ENCODE data around the gene SP100.
"Not testable (repeated sequence)": the region's sequence is repeated elsewhere in the genome, so short reads cannot be mapped to it uniquely, and the experiment has no call there.

SP100 gene

DNA sequence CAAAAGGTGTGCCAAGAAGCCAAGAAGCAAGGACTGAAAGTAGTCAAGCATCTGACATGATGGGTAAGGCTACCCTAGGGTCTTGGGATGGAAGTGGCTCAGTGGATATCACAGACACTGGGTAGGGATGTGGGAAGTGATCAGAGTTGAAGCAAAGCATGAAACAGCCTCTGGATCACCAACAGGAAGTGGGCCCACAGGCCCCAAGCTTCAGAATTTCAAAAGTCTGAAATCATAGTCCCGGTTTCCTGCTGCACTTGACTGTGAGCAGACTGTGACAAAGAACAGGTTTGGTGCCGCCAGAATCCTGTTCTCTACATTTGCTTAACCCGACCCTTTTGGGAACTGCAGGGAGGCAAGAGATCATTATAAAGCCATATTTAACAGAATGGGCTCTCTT lies 57.4 kb downstream of the SP100 start:
- H3K4me3 ChIP-seq (ENCODE audit: low read length) = no peak overlapping the region
- DNase-seq (ENCODE audit: low read depth) = no peak
- H3K36me3 ChIP-seq (ENCODE audit: control insufficient read depth, insufficient read depth, low read length, severe bottlenecking) = peaks cover 57% of the 10 kb centered on the region
- H3K9me3 ChIP-seq (ENCODE audit: control insufficient read depth, low read length) = peaks cover 11% of the 10 kb centered on the region
- peaks cover 6% of the 10 kb centered on the region for H3K4me1 ChIP-seq (ENCODE audit: control insufficient read depth, insufficient read depth, low read length)
- H3K27me3 ChIP-seq (replicated peaks; ENCODE audit: control insufficient read depth, insufficient read depth, low read length) = no peaks in the 10 kb centered on the region
- H3K9ac ChIP-seq (ENCODE audit: low read length) = no peak overlapping the region

DNA sequence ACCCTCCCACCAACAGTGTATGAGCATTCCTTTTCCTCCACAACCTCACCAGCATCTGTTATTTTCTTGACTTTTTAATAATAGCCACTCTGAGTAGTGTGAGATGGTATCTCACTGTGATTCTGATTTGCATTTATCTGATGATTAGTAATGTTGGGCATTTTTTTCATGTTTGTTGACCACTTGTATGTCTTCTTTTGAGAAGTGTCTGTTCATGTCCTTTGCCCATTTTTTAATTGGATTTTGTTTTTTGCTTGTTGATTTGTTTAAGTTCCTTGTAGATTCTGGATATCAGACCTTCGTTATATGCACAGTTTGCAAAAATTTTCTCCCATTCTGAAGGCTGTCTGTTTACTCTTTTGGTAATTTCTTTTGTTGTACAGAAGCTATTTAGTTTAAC lies 59.1 kb downstream of the SP100 start:
- no peaks in the 10 kb centered on the region for H3K27me3 ChIP-seq (replicated peaks; ENCODE audit: control insufficient read depth, insufficient read depth, low read length)
- no peak for DNase-seq (ENCODE audit: low read depth)
- H3K9ac ChIP-seq (ENCODE audit: low read length) = no peak overlapping the region
- H3K4me3 ChIP-seq (ENCODE audit: low read length) = no peak overlapping the region
- H3K9me3 ChIP-seq (ENCODE audit: control insufficient read depth, low read length) = peaks cover 11% of the 10 kb centered on the region
- H3K36me3 ChIP-seq (ENCODE audit: control insufficient read depth, insufficient read depth, low read length, severe bottlenecking) = peaks cover 50% of the 10 kb centered on the region
- peaks cover 6% of the 10 kb centered on the region for H3K4me1 ChIP-seq (ENCODE audit: control insufficient read depth, insufficient read depth, low read length)

DNA sequence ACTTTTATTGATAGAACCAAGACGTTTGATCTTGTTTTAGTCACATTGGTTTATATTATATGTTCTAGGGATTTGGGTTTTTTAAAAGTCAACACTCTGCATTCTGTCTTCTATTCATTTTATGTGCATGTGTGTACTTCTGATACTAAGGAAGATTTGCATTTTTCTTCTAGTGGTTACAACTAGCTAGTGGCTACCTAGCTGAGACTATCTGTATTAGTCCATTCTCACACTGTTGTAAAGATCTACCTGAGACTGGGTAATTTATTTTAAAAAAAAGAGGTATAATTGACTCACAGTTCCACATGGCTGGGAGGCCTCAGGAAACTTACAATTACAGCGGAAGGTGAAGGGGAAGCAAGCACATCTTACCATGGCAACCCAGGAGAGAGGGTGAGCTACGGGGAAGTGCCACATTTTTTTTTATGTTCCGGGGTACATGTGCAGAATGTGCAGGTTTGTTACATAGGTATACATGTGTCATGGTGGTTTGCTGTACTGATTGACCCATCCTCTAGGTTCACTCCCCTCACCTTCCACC lies 69.9 kb downstream of the SP100 start:
- Histone ChIP-seq H3K4me1 (ENCODE audit: control insufficient read depth, insufficient read depth, low read length) (no peaks in the 10 kb centered on the region), H3K4me3 (ENCODE audit: low read length) (no peak overlapping the region), H3K9me3 (ENCODE audit: control insufficient read depth, low read length) (peaks cover 13% of the 10 kb centered on the region), H3K36me3 (ENCODE audit: control insufficient read depth, insufficient read depth, low read length, severe bottlenecking) (peaks cover 43% of the 10 kb centered on the region), H3K9ac (ENCODE audit: low read length) (no peak overlapping the region), H3K27me3 (replicated peaks; ENCODE audit: control insufficient read depth, insufficient read depth, low read length) (no peaks in the 10 kb centered on the region)
- DNase-seq (ENCODE audit: low read depth) = no peak

DNA sequence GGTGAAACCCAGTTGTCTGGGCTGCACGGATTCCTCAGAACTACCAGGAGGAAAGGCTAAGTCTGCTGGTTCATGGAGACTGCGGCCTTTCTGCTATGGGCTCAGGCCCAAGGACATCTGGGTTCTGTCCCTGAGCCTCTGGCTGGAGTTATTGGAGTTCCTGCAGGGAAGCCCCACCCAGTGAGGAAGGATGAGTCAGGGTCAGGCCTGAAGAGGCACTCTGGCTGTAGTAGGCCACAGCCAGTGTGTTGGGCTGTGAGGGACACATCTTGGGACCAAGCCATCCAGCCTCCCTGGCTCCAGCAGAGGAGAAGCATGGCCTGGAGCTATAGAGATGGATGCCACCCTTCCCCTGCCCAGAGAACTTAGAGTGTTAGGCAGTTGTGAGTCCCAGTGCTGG lies 75.2 kb downstream of the SP100 start:
- H3K9ac ChIP-seq (ENCODE audit: low read length); H3K4me3 ChIP-seq (ENCODE audit: low read length); H3K4me1 ChIP-seq (ENCODE audit: control insufficient read depth, insufficient read depth, low read length); DNase-seq (ENCODE audit: low read depth); H3K27me3 ChIP-seq (replicated peaks; ENCODE audit: control insufficient read depth, insufficient read depth, low read length): not testable (repeated sequence)
- Histone ChIP-seq H3K9me3 (ENCODE audit: control insufficient read depth, low read length) (peaks cover 16% of the 10 kb centered on the region), H3K36me3 (ENCODE audit: control insufficient read depth, insufficient read depth, low read length, severe bottlenecking) (peaks cover 57% of the 10 kb centered on the region)

DNA sequence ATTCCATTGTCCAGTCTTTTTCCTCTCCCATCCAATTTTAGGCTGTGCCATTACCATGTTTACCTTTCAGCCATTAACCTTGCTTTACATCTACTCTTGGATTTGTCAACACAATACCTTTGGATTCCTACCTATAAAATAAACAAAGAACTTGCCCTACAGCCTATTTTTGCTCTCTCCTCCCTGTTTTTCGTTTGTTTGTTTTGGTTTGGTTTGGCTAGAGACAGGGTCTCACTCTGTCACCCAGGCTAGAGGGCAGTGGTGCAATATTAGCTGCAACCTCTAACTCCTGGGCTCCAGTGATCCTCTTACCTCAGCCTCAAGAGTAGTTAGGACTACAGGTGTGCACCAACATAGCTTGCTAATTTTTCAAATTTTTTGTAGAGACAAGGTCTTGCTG lies 76.1 kb downstream of the SP100 start:
- Histone ChIP-seq H3K36me3 (ENCODE audit: control insufficient read depth, insufficient read depth, low read length, severe bottlenecking) (peaks cover 60% of the 10 kb centered on the region), H3K27me3 (replicated peaks; ENCODE audit: control insufficient read depth, insufficient read depth, low read length) (no peaks in the 10 kb centered on the region), H3K4me3 (ENCODE audit: low read length) (no peak overlapping the region), H3K4me1 (ENCODE audit: control insufficient read depth, insufficient read depth, low read length) (no peaks in the 10 kb centered on the region), H3K9ac (ENCODE audit: low read length) (no peak overlapping the region), H3K9me3 (ENCODE audit: control insufficient read depth, low read length) (peaks cover 16% of the 10 kb centered on the region)
- DNase-seq (ENCODE audit: low read depth) = no peak

DNA sequence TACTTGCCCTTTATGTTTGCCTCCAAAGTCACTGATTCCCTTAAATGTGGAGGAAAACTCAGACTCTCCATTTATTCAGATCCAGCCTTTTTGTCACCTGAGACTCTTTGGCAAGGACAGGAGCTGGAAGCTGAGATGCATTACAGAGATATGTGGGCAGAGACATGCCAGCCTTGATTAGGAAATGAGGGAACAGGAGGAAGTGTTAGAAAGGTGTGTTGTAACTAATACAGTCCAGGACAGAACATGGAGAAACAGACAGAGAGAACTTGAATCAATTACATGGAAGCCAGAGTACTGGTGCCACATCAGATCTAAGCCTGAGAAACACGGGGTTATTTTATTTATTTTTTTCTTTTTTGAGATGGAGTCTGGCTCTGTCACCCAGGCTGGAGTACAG lies 79.0 kb downstream of the SP100 start:
- H3K4me3 ChIP-seq (ENCODE audit: low read length) = no peak overlapping the region
- no peaks in the 10 kb centered on the region for H3K27me3 ChIP-seq (replicated peaks; ENCODE audit: control insufficient read depth, insufficient read depth, low read length)
- no peak for DNase-seq (ENCODE audit: low read depth)
- peaks cover 8% of the 10 kb centered on the region for H3K9me3 ChIP-seq (ENCODE audit: control insufficient read depth, low read length)
- peaks cover 78% of the 10 kb centered on the region for H3K36me3 ChIP-seq (ENCODE audit: control insufficient read depth, insufficient read depth, low read length, severe bottlenecking)
- H3K9ac ChIP-seq (ENCODE audit: low read length) = no peak overlapping the region
- H3K4me1 ChIP-seq (ENCODE audit: control insufficient read depth, insufficient read depth, low read length) = no peaks in the 10 kb centered on the region

DNA sequence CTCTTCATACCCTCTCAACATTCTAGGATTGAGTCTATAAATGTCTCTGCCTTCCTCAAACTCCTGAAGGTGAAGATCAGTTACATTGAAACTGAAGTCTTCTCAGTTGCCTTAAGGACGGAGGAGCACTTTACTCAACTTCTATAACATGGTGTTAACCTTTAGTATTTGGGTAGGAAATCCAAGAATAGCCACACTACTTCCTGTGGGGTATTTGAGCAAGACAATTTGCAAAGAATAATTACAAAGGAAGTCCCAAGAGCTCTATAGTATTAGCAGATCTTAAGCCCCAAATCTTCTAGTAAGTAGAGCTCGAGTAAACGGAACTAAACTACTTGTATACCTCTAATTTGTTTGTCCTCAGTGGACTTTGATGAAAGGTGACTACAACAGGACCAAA lies 80.9 kb downstream of the SP100 start:
- Histone ChIP-seq H3K9ac (ENCODE audit: low read length) (no peak overlapping the region), H3K4me1 (ENCODE audit: control insufficient read depth, insufficient read depth, low read length) (no peaks in the 10 kb centered on the region), H3K9me3 (ENCODE audit: control insufficient read depth, low read length) (no peaks in the 10 kb centered on the region), H3K36me3 (ENCODE audit: control insufficient read depth, insufficient read depth, low read length, severe bottlenecking) (peaks cover 80% of the 10 kb centered on the region), H3K27me3 (replicated peaks; ENCODE audit: control insufficient read depth, insufficient read depth, low read length) (no peaks in the 10 kb centered on the region), H3K4me3 (ENCODE audit: low read length) (no peak overlapping the region)
- DNase-seq (ENCODE audit: low read depth) = no peak

DNA sequence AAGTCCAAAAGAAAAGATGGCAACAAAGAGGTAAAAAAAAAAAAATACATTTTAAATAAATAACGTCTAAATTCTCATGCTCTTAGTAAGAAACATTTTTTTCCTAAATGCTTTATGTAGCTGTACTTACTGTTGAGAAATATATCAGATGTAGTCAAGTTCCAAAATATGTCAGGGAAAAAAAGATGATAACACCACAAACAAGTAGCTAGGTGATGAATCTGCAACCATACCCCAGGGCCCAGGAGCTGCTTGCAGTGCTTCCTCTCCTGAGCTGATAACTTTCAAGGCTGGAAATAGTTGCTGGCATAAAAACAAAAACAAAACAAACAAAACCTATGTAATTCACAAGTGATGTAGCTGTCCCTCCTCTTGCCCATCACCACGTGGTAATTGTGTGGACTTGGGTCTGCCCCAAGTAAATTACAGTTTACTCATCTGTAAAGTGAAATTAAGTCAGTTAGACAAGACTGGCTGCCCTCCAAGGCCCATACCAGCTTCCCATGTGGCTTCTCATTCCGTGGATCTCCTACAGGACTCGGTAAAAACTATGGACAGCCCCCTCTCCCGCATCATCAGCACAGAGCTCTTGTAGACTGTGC lies 82.6 kb downstream of the SP100 start:
- no peaks in the 10 kb centered on the region for H3K4me1 ChIP-seq (ENCODE audit: control insufficient read depth, insufficient read depth, low read length)

DNA sequence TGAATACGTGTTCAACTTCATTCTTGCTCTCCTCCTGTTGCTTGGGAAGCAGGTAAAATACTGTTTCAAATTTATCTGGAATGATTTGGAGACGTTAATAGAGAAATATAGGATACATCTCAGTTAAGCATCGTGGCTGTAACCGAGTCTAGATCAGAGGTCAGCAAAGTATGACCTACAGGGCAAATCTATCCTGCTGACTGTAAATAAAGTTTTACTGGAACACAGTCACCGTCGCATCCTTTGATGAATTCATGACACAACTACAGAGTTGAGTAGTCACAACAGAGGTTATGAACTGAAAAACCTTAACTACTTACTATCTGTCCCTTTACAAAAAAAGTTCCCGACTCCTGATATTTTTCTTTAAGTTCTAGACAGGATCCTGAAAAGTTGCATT lies 86.6 kb downstream of the SP100 start:
- Histone ChIP-seq H3K9me3 (ENCODE audit: control insufficient read depth, low read length) (no peaks in the 10 kb centered on the region), H3K4me1 (ENCODE audit: control insufficient read depth, insufficient read depth, low read length) (no peaks in the 10 kb centered on the region), H3K9ac (ENCODE audit: low read length) (no peak overlapping the region), H3K4me3 (ENCODE audit: low read length) (no peak overlapping the region), H3K27me3 (replicated peaks; ENCODE audit: control insufficient read depth, insufficient read depth, low read length) (no peaks in the 10 kb centered on the region), H3K36me3 (ENCODE audit: control insufficient read depth, insufficient read depth, low read length, severe bottlenecking) (peaks cover 86% of the 10 kb centered on the region)
- DNase-seq (ENCODE audit: low read depth) = no peak

More for the DNA sequence above, 82.6 kb downstream of the SP100 start:
- no peak for DNase-seq (ENCODE audit: low read depth)
- peaks cover 82% of the 10 kb centered on the region for H3K36me3 ChIP-seq (ENCODE audit: control insufficient read depth, insufficient read depth, low read length, severe bottlenecking)
- no peaks in the 10 kb centered on the region for H3K9me3 ChIP-seq (ENCODE audit: control insufficient read depth, low read length)
- H3K4me3 ChIP-seq (ENCODE audit: low read length) = no peak overlapping the region
- H3K9ac ChIP-seq (ENCODE audit: low read length) = no peak overlapping the region
- H3K27me3 ChIP-seq (replicated peaks; ENCODE audit: control insufficient read depth, insufficient read depth, low read length) = no peaks in the 10 kb centered on the region

DNA sequence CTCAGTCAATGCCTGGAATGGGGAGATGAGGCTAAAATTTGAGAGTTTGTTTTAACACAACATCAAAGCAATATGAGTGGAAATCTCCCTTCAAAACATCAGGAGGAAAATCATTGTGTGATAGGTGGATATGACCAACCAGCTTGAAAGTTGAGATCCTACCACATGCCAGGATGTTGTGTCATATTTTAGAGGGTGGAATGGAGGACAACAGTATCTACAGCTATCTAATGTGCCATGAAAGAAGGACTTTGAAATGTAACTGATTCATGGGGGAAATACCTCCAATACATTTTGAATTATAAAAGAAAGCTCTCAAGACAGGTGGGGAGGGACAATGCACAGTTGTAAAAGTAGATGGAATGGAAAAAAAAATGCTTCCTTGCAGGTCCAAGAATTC lies 87.8 kb downstream of the SP100 start:
- Histone ChIP-seq H3K36me3 (ENCODE audit: control insufficient read depth, insufficient read depth, low read length, severe bottlenecking) (peaks cover 89% of the 10 kb centered on the region), H3K4me3 (ENCODE audit: low read length) (no peak overlapping the region), H3K27me3 (replicated peaks; ENCODE audit: control insufficient read depth, insufficient read depth, low read length) (no peaks in the 10 kb centered on the region), H3K9ac (ENCODE audit: low read length) (no peak overlapping the region), H3K9me3 (ENCODE audit: control insufficient read depth, low read length) (no peaks in the 10 kb centered on the region), H3K4me1 (ENCODE audit: control insufficient read depth, insufficient read depth, low read length) (no peaks in the 10 kb centered on the region)
- no peak for DNase-seq (ENCODE audit: low read depth)

DNA sequence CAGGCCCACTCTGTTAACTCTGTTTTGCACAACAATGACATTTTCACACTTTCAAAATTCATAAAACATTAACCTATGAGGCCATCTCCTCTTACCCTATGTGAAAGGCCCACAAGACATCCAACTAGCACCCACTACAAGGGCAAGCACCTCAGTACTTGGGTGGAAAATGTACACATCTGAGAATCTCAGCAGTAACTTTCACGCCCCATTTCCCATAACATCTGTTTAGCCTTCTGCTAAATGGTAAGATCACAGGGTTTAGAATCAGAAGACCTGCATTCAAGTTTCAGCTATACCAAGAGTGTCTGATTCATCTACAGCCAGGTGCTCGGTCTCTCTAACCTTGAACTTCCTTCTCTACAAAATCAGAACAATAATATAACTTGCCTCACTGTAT lies 89.2 kb downstream of the SP100 start:
- Histone ChIP-seq H3K9me3 (ENCODE audit: control insufficient read depth, low read length) (no peaks in the 10 kb centered on the region), H3K9ac (ENCODE audit: low read length) (no peak overlapping the region), H3K4me1 (ENCODE audit: control insufficient read depth, insufficient read depth, low read length) (no peaks in the 10 kb centered on the region), H3K4me3 (ENCODE audit: low read length) (no peak overlapping the region), H3K36me3 (ENCODE audit: control insufficient read depth, insufficient read depth, low read length, severe bottlenecking) (peaks cover 90% of the 10 kb centered on the region), H3K27me3 (replicated peaks; ENCODE audit: control insufficient read depth, insufficient read depth, low read length) (no peaks in the 10 kb centered on the region)
- DNase-seq (ENCODE audit: low read depth) = no peak
